Renal pelvis (tissue), 4 donors: Measurements from ENCODE around the gene GALNT14. TPM values are rescaled to one million over a fixed set of nuclear protein-coding genes. Genes with fewer than 3 reads are reported as not detected.

Experiments used
- DNase-seq: peaks from one replicate; pipeline ENCODE4 v3.0.0-alpha.2; 2013
- polyA plus RNA-seq, 3 donors: library from polyadenylated mRNA; unstranded; fragments of 120-200 nt; gene quantifications; one replicate each; pipeline ENCODE4 v1.2.1, GENCODE V29; 2013; ENCODE audit not compliant: insufficient read length in 3 of 3

Gene GALNT14
- polyA plus RNA-seq, 3 donors, result 35.5 to 58.6 (median 41.7) TPM

DNA sequence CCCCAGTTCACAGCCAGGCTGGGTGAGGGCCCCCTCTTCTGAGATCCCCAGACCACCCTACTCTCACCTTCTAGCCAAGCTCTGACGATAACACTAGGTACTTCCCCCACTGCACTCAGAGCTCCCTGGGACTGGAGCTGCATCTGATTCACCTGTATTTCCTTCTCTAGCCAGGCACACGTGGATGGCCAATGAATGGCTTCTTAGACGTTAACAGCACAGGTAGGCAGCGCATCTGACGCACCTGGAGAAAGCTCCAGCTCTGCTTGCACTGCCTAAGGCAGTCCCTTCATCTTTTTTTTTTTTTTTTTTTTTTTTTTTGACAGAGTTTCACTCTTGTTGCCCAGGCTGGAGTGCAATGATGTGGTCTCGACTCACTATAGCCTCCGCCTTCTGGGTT, 48.1 kb downstream of the GALNT14 start:
- DNase-seq, result no peak

- DNase-seq, result no peak
These were observed 48.6 kb downstream of the GALNT14 start for GRCh38 chr2:31089645-31090044.

DNA sequence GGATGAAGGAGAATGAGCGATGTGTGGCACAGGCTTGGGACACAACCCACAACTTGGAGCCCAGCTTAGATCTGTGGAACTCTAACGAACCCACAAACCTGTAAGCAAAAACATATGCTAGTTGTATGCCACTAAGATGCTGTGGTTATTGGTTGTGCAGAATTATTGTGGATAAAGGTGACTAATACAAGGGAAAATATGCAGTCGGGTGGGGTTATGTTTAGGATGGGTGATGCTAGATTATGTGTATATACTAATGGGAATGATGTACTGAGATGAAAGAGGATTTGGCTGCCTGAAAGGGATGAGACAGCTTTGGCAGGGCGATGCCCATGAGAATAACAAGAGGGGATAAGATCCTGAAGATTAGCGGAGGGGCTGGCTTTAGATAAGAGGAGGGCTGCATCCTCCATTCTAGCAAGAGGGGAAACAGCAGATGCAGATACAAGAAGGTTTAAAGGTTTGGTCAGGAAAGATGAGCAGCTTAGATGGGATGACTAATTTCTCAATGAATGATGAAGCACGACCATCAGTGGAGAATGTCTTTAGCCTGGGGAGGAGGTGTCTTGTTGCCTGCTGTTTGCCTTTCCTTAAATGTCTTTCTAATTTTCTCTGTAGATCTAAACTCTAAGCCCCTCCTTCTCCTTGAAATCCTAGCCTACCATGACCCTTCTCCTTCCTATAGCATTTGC, 49.6 kb downstream of the GALNT14 start:
- no peak for DNase-seq

DNA sequence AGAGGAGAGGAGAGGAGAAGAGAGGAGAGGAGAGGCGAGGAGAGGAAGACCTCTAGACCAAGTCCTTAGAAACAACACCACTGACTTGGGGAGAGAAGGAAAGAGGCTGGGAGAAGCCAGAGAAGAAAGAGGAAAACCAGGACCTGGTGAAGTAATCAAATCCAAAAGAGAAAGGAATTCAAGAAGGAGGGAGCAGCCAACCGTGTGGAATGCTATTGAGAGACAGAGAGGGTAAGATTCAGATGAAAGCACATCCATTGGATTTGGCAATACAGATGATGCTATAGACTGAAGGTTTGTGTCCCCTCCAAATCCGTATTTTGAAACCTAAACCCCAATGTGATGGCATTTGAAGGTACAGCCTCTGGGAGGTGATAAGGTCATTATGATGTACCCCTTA, 50.7 kb downstream of the GALNT14 start:
- no peak for DNase-seq

DNA sequence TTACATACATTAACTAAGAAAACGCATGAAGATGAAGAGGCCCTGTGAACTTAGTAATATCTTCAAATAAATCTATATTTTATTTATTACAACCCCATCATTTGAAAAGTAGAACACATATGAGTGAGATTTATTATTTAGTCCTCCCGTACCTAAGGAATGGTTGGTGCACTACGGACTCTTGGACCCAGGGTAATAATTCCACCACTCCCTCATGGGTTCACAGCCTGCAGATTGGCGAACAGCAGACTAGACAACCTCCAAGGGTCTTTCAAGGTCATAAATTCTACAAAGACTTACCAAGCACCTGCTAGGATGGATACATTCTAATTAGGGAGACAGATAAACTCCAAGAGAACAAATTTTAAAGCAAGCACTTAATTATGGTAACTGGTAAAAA, 51.6 kb downstream of the GALNT14 start:
- DNase-seq, result no peak

DNA sequence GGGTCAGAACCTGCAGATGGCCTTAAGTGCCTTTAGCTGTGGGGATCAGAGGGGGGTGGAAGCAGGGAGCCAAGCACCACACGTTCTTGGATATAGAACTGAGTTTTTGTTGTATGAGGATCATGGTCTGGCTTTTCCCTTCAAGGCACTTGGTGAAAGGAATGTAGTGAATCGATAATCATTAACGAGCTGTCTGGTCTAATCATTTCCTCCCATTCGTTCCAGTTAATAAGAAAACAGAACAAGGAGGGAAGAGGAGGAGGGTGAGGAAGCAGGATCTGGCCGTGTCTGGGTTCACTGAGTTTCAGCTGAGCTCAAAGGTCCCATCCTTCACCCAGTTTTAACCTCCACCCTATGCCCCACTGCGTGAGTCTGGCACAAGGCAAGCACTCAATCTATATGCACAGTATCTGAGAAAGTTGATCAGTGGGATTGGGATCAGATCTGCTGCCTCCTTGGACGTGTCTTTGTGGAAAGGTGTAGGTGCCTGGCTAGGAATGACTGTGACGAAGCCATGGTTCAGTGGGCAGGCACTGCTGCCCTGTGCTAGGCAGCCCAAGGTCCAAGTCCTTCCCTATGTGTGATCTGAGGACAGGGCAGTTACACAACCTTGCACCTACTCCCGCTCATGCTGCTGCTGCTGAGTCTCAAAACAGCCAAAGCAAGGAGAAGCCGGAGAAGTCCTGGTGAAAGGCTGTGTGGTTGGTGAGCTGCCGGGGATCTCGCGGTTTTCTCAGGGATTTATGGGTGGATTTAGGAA, 54.8 kb downstream of the GALNT14 start:
- peak; percentile 42 for DNase-seq

- no peak for DNase-seq
These were observed 56.2 kb downstream of the GALNT14 start for GRCh38 chr2:31082002-31082401.

DNA sequence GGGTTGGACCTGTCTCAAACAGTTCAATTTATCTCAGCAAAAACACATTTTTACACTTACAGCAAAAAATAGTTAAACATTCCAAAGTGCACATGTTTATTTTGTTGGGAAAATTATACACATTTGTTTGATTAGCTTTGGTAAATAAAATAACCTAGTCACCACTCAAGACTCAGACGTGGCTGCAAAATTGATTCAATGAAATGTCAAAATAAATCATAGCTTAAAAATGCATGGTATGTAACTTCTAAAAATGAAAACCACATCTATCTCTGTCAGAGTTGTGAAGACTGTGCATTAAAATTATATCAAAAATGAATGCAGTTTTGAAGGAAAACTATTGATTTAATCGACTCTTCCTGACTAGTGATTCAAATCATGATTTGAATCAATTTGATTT, 56.7 kb downstream of the GALNT14 start:
- DNase-seq, result no peak

- DNase-seq, result no peak
These were observed 57.9 kb downstream of the GALNT14 start for GRCh38 chr2:31080361-31080760.

DNA sequence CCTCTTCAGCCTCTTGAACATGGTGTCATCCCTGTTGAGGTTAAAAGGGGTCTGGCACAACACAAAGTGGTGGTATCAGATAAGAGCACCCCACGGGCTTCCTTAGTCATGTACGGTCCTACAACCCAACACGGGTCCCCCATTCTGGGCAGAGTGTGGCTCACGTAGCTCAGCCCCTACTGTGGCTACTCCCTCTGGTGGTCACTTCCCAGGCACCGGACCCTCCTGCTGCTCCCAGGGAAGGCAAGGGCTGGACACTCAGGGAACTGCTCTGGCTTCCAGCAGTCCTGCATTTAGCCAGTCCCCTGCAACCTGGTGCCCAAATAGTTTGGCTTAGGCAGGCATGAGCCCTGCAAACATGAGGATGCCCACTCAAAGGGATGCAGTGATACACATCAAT, 58.6 kb downstream of the GALNT14 start:
- DNase-seq, result no peak

GRCh38 chr2:31078579-31079105, 59.6 kb downstream of the GALNT14 start:
- DNase-seq, result no peak

DNA sequence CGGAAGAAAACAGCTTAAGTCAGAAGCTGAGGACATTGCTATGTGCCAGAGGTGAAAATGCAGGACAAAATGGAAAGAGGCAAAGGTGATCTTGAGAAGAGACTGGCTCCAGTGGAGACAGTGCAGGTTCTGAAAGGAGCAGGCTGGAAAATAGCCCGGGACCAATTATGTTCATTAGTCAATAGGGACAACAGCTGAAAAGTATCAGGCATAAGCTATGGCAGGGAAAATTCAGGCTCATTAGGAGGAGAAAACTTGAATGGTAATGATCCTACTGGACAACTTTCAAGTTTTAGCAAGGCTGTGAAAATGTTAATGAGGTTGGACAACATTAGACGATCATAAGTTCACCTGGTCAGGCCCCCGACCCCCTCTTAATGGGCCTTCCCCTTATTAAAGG, 60.2 kb downstream of the GALNT14 start:
- DNase-seq, result no peak

- DNase-seq, result no peak
These were observed 62.2 kb downstream of the GALNT14 start for GRCh38 chr2:31075941-31076590.

- no peak for DNase-seq
These were observed 62.8 kb downstream of the GALNT14 start for GRCh38 chr2:31075431-31075830.

GRCh38 chr2:31071741-31072140, 66.5 kb downstream of the GALNT14 start:
- no peak for DNase-seq

DNA sequence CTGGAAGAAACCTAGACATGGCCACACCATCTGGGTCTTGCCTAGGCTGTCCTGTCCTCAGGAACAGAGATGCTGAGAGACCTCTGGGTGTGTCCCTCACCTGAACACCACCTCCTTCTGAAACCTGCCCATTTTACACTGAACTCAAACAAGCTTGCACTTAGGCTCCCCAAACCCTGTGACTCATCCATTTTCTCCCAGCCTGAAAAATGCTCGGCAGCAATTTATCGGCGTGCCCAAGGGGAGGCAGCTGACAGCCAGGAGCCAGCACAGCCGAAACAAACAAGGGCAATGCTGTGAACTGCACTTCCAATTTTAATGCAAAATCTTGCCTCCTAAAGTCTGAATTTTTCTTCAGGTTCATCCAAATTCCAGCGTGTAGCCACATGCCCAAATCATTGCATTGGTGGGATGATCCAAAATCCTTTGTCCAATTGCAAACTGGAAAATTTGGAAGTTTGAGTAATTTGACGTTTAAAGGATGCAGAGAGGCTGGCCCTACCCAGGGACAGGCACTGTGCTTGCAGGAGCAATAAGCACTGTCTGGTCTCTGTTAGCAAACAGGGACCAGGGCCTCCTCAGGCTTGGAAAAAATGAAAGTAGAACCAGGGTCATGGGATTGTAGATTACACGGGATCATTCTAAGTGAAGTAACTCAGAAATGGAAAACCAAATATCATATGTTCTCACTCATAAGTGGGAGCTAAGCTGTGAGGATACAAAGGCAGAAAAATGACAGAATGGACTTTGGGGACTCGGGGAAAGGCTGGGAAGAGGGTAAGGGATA, 67.7 kb downstream of the GALNT14 start:
- DNase-seq, result no peak

DNA sequence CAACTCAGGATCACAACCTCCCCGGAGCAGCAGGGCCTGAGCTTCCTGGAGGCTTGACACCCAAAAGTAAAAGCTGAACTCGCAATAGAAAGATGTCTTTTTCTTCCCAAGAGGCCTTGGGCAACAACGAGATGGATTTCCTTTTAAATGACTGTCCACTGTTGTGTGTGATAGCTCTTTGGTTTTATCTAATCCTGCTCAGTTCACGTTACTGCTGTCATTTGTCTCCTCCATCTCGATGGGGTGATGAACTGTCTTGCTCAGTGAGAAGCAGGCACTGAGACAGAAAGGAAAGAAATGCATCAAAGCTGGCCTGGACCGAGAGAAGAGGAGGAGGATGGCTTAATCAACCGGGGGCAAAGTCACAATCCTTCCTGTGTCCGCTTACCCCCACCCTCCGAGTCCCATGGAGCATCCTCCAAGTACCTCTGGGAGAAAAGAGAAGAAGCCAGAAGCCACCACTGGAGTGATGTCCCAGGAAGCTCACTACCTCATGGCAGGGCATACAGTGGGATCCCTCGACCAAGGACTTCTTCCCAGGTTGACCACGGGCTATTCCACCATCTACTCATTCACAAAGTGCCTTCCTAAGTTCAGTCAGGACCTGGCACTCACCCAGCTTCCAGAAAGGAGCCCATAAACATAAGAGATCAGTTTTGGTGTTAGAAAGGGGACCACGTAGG, 68.5 kb downstream of the GALNT14 start:
- DNase-seq, result no peak

GRCh38 chr2:31067259-31067658, 71.0 kb downstream of the GALNT14 start:
- no peak for DNase-seq

- DNase-seq, result no peak
These were observed 71.7 kb downstream of the GALNT14 start for GRCh38 chr2:31066551-31066950.

DNA sequence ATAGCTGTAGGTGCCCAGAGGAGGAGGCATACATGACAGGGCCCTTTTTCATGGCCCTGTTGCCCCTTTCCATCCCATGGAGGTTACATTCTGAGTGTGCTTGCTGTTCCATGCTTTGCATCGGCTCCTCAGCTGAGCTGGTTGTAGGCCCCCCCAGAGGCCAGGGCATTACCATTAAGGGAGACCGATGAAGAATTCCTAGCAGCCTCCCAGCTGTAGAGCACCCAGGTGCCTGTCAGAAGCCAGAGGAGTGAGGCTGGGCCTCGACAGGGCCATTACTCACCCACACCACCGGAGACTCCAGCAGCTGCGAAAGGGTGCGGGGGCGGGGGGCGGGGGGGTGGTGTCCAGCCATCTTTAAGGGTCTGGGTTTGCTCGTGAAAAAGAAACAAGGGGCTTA, 72.2 kb downstream of the GALNT14 start:
- no peak for DNase-seq

- no peak for DNase-seq
These were observed 72.9 kb downstream of the GALNT14 start for GRCh38 chr2:31065356-31065755.
